Stimulated activated CD8-positive, alpha-beta memory T cell treated with anti-CD3 and anti-CD28 coated beads, Interleukin-7, amount 100 ng/mL, for 24 hours (primary cell): Measurements from ENCODE around the gene ANXA8.
"Not testable (repeated sequence)": the region's sequence is repeated elsewhere in the genome, so short reads cannot be mapped to it uniquely, and the experiment has no call there.

Experiments
- DNase-seq: peaks from one replicate; pipeline ENCODE4 v3.0.0-alpha.2; 2020; ENCODE audit warnings: low read depth

Gene ANXA8

GRCh38 chr10:47462577-47463358 is 21.1 kb downstream of the ANXA8 start:
- DNase-seq, result not testable (repeated sequence)

DNA sequence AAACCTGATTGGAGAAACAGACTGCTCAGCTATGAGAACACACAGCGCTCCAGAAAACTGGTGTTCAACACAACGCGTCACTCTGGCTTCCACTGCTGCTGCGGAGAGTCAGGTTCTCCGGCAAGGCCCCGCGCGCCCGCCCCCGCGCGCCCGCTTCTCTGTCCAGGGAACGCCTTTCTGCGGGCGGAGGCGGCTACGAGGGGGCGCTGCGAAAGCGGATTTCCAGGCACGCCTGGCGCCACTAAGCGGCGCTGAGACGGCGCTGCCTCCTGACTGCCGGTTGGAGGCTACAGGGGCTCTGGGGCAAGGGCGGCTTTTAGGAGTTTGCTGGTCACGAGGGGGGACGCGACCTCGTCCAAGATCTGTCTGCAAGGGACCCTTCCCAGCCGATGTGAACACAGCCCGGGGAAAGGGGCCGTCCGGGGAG is 22.6 kb downstream of the ANXA8 start:
- DNase-seq, result not testable (repeated sequence)

DNA sequence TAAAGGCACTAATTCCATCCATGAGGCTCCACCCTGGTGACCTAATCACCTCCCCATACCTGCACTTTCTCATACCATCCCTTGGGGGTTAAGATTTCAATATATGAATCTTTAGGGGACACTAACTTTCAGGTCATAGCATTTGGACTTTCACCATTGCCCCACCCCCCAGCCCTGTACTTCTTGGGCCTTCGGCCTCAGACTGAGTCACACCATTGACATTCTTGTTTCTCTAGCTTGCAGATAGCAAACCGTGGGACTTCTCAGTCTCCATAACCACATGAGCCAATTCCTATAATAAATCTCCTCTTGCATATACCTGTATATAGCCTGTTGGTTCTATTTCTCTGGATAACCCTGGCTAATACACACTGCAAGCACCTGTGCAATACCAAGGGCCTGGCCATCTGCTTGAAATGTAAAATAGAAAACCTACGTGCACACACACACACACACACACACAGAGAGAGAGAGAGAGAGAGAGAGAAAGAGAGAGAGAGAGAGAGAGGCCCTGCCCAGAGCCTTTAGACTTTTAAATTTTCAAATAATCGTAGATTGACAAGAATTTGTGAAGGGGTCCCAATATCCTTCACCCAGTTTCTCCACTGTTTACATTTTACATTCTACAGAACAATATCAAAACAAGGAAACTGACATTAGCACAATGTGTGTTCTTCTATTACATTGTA is 25.3 kb downstream of the ANXA8 start:
- DNase-seq, result no peak

GRCh38 chr10:47457826-47458225 is 26.1 kb downstream of the ANXA8 start:
- no peak for DNase-seq

GRCh38 chr10:47457528-47457820 is 26.4 kb downstream of the ANXA8 start:
- no peak for DNase-seq

DNA sequence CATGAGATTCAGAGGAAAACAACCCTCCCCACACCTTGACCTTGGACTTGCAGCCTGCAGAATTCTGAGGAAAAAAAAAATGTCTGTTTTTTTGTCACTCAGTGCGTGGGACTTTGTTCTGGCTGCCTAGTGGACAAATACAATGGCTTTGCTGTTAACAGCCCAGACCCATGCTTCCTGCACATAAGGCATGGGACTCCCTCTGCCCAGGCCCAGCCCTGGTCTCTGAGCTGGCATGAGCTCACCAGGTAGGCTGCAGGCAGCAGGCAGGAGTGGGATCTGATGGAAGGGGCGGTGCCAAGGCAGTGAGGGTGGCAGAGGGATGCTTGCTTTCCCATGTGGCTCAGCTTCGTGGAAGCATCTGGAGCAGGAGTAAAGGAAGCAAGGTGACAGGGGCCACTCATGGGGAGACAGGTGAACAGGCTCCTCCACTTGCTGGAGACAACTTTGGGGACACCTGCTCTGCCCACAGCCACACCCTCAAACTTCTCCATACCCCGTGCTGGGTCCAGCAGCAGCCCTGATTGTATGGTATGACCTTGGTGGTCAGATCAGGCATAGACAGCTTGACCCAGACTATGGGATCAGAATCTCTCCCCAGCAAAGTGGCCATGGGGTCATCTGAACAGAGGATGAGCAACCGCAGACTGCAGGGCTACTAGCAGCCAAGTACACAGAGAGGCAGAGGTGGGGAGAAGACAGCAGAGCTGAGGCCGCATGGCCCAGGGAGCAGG is 27.0 kb downstream of the ANXA8 start:
- DNase-seq, result no peak

GRCh38 chr10:47456079-47456785 is 27.7 kb downstream of the ANXA8 start:
- no peak for DNase-seq

GRCh38 chr10:47455350-47456078 is 28.4 kb downstream of the ANXA8 start:
- DNase-seq, result not testable (repeated sequence)

DNA sequence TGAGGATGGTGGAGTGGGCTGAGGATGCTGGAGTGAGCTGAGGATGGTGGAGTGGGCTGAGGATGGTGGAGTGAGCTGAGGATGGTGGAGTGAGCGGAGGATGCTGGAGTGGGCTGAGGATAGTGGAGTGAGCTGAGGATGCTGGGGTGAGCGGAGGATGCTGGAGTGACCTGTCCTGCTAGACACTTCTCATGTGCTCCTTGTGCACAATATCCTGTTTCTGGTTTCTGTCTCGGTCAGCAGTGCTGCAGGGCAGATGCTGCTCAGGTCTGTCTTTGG is 29.2 kb downstream of the ANXA8 start:
- DNase-seq, result no peak

GRCh38 chr10:47454008-47454779 is 29.7 kb downstream of the ANXA8 start:
- DNase-seq, result no peak

DNA sequence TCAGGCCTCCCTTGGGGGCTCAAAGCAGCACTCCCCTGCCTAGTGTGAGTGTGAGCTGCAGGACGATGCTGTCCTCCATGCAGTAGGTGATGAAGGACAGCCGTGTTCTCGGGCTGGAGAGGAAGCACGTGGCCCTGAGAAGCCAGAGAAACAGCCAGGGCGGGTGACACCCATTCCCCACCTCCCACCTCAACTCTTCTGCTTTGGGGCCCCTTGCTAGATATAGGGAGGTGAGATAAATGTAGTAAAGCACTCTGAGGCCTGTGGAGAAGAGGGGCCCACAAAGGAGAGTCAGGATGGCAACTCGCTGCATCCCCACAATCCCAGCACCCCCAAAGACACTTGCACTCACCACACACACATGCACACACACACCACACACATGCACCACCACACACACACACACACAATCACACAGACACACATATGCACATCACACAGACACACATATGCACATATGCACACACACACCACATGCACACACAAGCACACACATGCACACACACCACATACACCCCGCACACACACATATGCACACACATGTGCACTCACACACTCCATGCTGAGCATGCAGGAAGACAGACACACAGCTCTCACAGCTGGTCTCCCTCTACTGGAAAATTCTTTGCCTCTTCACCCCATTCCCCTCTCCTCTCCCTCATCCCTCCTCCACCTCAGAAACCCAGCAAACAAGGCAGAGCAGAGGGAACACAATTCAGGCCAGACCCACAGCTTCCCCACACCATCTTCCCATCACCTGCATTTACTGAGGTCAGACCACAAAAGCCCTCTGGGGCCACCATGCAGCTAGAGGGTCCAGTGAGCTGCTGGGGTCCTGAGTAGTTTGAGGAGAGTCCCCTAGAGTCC is 30.5 kb downstream of the ANXA8 start:
- DNase-seq, result no peak

GRCh38 chr10:47452495-47453140 is 31.3 kb downstream of the ANXA8 start:
- no peak for DNase-seq

- DNase-seq, result no peak
Measured at GRCh38 chr10:47451998-47452494, 31.9 kb downstream of the ANXA8 start.

- DNase-seq, result no peak
Measured at GRCh38 chr10:47451273-47451997, 32.5 kb downstream of the ANXA8 start.

GRCh38 chr10:47450442-47450841 is 33.5 kb downstream of the ANXA8 start:
- no peak for DNase-seq

DNA sequence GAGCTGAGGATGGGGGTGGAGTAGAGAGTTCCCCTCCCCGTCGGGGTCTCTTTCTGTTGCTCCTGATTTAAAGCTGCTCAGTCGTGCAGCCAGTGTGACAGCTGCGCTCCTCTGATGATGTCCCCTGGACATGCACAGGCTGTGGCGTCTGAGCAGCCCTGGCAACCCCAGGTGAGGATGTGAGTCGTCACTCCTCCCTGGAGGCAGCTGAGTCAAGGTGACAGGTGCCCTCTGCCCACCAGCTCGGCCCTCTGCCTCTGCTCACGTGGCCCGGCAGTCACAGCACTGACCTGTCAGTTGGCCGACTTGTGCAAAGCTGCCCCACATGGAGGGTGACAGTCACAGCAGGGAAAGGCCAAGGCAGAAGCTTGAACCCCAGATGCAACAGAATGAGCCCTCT is 33.9 kb downstream of the ANXA8 start:
- no peak for DNase-seq

DNA sequence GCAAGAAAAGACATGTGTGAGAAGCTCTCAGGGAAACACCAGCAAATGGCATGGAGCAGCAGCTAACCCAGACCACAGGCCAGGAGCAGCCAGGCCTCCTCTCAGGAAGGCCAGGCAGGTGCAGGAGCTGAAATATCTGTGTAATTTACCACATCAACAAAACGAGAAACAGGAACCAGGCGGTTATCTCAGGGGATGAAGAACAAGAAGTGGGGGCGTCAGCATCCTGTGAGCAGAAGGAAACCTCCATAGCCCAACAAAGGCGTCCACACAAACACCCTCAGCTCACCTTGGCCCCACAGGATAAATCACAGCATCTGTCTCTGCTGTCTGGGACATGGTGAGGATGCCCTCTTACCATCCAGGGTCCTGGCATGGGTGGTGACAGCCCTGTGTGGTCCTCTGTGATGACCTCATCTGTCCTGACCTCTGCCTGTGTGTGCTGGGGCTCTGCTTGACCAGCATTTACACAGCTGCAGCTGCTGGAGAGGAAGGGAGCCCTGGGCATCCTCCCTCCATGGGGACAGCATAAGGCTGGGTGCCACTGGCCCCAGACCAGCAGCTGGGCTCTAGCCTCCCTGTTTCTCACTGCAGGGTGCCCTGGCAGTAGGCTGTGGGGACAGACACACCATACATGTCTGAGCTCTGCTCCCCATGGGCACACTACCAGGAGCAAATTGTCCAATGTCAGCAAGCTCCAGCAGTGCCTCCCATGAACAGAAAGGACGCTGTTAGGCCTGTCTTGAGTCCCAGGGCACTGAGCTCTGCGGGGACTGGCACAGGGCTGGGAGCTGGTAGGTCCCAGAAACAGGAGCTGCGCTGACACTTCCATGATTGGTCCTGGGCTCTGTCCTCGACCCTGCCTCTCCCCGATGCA is 34.6 kb downstream of the ANXA8 start:
- DNase-seq, result no peak

GRCh38 chr10:47447705-47448104 is 36.2 kb downstream of the ANXA8 start:
- no peak for DNase-seq
